Brain microvascular endothelial cell (primary cell): ENCODE results near the gene NDUFA11.
A peak's percentile ranks its signal among the peaks of the same experiment; 100 is the strongest.
"Not testable (repeated sequence)": the region's sequence is repeated elsewhere in the genome, so short reads cannot be mapped to it uniquely, and the experiment has no call there.

ENCODE experiments used
- DNase-seq: peaks from one replicate; pipeline ENCODE4 v3.0.0-alpha.2; 2020
- H3K27ac ChIP-seq: fragments of 250-450 bp; sonication (Bioruptor Pico); 2 replicates; pipeline ENCODE4 v1.5.1; 2020; ENCODE audit warnings: mild to moderate bottlenecking, moderate library complexity
- H3K27me3 ChIP-seq: fragments of 250-450 bp; sonication (Bioruptor Pico); replicated peaks from 2 replicates; pipeline ENCODE4 v1.5.1; 2020; ENCODE audit warnings: mild to moderate bottlenecking
- H3K36me3 ChIP-seq: fragments of 250-450 bp; sonication (Bioruptor Pico); replicated peaks from 2 replicates; pipeline ENCODE4 v1.5.1; 2020; ENCODE audit warnings: mild to moderate bottlenecking
- H3K4me3 ChIP-seq: 2 replicates; pipeline ENCODE4 v1.5.1; 2011; ENCODE audit warnings: low read depth, mild to moderate bottlenecking, control low read depth, low read length, moderate library complexity
- in situ Hi-C: cut with HindIII; loops from 2 replicates; pipeline ENCODE4 v1.10.0; 2017; ENCODE audit warnings: low sequenced_read_pairs, low pct_ligation_motif_present
- TF ChIP-seq, protein P1 (sequence below): IDR thresholded peaks from 2 replicates; pipeline ENCODE4 v1.5.1; 2011; ENCODE audit warnings: low read depth, mild to moderate bottlenecking, moderate library complexity, low read length, control low read depth, inconsistent platforms; ENCODE audit errors: missing control alignments

Gene NDUFA11

DNA sequence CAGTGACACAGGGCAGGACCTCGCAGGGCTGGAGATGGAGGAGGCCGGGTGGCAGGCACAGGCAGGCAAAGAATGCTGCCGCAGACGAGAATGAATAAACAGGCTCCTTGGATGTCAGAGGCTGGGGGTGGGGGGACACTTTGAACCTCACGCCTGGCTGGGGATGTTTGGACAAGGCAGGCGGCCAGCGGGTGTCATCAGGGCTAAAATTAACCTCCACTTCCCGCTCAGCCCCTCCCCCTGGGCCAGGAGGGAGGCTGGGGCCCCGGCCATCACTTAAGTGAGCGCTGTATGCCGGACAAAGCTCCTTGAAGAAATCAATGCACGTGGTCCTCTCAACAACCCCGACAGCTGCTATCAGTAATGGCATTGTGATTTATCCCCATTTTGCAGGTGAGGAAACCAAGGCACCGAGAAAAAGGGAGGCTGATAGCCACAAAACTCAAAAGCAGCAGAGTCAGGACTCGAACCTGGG lies 22.9 kb downstream of the NDUFA11 start:
- Histone ChIP-seq H3K27me3 (no peaks in the 10 kb centered on the region), H3K27ac (no peak overlapping the region), H3K36me3 (no peaks in the 10 kb centered on the region), H3K4me3 (no peak overlapping the region)
- DNase-seq, result peak; percentile 56
- in situ Hi-C loops, result no loop called here
- TF ChIP-seq, protein P1, sequence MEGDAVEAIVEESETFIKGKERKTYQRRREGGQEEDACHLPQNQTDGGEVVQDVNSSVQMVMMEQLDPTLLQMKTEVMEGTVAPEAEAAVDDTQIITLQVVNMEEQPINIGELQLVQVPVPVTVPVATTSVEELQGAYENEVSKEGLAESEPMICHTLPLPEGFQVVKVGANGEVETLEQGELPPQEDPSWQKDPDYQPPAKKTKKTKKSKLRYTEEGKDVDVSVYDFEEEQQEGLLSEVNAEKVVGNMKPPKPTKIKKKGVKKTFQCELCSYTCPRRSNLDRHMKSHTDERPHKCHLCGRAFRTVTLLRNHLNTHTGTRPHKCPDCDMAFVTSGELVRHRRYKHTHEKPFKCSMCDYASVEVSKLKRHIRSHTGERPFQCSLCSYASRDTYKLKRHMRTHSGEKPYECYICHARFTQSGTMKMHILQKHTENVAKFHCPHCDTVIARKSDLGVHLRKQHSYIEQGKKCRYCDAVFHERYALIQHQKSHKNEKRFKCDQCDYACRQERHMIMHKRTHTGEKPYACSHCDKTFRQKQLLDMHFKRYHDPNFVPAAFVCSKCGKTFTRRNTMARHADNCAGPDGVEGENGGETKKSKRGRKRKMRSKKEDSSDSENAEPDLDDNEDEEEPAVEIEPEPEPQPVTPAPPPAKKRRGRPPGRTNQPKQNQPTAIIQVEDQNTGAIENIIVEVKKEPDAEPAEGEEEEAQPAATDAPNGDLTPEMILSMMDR, result no peak

DNA sequence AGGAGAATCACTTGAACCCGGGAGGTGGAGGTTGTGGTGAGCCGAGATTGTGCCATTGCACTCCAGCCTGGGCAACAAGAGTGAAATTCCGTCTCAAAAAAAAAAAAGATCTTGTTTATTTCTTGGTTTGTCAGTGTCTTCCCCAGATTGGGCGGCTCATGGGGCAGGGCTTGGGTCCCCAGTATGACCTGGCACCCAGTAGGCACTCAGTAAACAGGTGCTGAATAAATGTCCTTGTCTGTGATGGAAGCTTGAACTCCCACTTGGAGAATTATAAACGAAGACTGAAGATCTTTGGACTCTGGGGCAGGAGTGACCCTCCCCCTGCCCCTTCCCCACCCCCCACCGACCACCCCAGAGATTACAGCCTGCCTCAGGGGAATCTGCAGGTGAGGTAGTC lies 23.4 kb downstream of the NDUFA11 start:
- Histone ChIP-seq H3K36me3 (no peaks in the 10 kb centered on the region), H3K27me3 (no peaks in the 10 kb centered on the region), H3K4me3 (no peak overlapping the region), H3K27ac (no peak overlapping the region)
- in situ Hi-C loops, result no loop called here
- TF ChIP-seq, protein P1, result no peak
- no peak for DNase-seq

DNA sequence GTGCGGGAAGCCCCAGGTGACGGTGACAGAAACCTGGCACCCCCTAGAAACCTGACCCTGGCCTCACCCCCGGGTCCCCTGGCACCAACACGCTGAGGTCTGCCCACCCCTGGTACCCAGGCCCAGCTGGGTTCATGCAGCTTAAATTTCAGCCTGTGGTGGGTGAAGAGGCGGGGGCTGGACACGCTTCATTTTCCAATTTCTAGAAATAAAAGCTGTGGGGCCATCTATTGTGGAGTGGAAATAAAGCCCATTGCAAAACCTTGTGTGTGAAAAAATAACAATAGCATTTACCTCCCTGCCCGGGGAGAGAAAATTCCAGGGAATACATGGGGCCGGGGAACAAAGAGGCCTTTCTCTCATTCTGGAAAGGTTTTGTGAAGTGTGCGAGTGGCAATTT lies 25.7 kb downstream of the NDUFA11 start:
- Histone ChIP-seq H3K27ac (no peak overlapping the region), H3K4me3 (no peak overlapping the region), H3K27me3 (no peaks in the 10 kb centered on the region), H3K36me3 (no peaks in the 10 kb centered on the region)
- in situ Hi-C loops, result no loop called here
- DNase-seq, result no peak
- TF ChIP-seq, protein P1, result no peak

DNA sequence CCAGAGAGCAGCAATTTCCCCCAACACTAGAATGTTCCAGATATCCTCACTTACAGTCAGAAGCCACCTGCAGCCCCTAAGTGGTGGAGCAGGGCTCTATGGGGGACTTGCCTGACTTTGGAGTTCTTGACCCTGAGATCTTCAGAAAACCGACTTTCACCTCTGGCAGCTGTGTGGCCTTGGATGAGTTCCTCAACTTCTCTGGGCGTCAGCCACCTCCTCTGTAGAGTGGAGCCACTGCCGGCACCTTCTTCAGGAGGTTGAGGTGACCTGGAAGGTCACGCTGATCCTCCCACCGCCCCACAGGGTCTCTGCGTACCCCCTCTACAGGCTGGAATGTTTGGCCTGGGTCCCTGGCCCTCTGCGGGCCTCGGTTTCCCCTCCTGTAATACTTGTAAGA lies 26.2 kb downstream of the NDUFA11 start:
- TF ChIP-seq, protein P1, result no peak
- Histone ChIP-seq H3K4me3 (no peak overlapping the region), H3K27ac (no peak overlapping the region), H3K36me3 (no peaks in the 10 kb centered on the region), H3K27me3 (no peaks in the 10 kb centered on the region)
- in situ Hi-C loops, result no loop called here
- no peak for DNase-seq

DNA sequence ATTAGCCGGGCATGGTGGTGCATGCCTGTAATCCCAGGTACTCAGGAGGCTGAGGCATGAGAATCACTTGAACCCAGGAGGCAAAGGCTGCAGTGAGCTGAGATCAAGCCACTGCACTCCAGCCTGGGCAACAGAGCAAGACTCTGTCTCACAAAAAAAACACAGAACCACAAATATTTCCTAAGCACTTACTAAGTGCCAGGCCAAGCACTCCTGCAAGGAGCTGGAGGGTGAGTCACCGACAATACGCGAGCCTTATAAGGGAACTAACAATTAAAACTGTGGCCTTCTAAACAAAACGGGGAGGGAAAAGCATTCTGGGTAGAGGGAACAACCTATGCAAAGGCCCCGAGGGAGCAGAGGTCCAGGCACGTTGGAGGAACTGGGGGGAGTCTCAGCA lies 29.1 kb downstream of the NDUFA11 start:
- in situ Hi-C loops, result not testable (repeated sequence)

DNA sequence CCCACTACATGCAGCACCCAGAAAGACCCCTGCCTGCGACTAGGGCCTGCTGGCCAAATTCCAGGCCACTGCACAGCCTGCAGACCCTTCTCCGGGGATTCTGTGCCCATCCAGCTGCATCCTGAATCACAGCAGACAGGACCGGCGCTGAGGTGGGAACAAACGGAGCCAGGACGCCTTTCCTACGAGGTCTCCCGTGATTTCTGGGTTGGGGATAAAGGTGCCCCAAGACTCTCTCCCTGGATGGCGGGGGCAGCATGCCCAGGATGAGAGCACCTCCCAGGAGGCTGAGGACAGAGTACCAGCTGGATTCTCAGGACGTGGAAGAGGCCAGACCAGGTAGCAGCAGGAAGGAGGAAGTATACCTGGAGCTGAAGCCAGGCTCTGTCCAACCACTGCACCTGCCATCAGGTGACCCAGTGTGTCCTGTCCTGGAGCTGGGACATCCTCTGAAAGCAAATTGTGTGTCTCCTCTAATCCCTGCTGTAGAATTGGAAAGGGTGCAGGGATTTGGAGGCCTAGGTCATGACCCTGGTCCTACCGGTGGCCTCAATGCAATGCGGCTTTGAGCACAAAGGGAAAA lies 29.9 kb downstream of the NDUFA11 start:
- no peaks in the 10 kb centered on the region for H3K36me3 ChIP-seq
- no peak overlapping the region for H3K27ac ChIP-seq
- no peaks in the 10 kb centered on the region for H3K27me3 ChIP-seq
- in situ Hi-C loops, result no loop called here
- TF ChIP-seq, protein P1, result no peak
- no peak overlapping the region for H3K4me3 ChIP-seq
- DNase-seq, result no peak

More for the DNA sequence above, 29.1 kb downstream of the NDUFA11 start:
- peak; percentile 37 for DNase-seq
- not testable (repeated sequence) for H3K4me3 ChIP-seq, H3K27ac ChIP-seq, H3K27me3 ChIP-seq, H3K36me3 ChIP-seq
